Measurements from ENCODE around the gene NELL2.

- TF ChIP-seq POLR2A (IDR thresholded peaks at IDR 0.05; ENCODE audit: low read length) (no peak), GATA1 (IDR thresholded peaks at IDR 0.05; ENCODE audit: low read depth, low read length) (no peak)
Observed at GRCh38 chr12:44603701-44604100, 272.4 kb downstream of the NELL2 start.

Data from erythroblast (primary cell).